BE2C (cell line): ENCODE data around the gene NCR2.

ENCODE experiments used
- DNase-seq: peaks from one replicate; pipeline ENCODE4 v3.0.0-alpha.2; 2020
- H3K27me3 ChIP-seq: fragments of 250-450 bp; sonication (Bioruptor Pico); 2 replicates; pipeline ENCODE4 v1.5.1; 2020; ENCODE audit warnings: mild to moderate bottlenecking
- H3K36me3 ChIP-seq: fragments of 250-450 bp; sonication (Bioruptor Pico); 2 replicates; pipeline ENCODE4 v1.5.1; 2020; ENCODE audit warnings: mild to moderate bottlenecking
- H3K4me1 ChIP-seq: fragments of 250-450 bp; sonication (Bioruptor Pico); 2 replicates; pipeline ENCODE4 v1.5.1; 2020
- H3K4me3 ChIP-seq: 2 replicates; pipeline ENCODE4 v1.5.1; 2011; ENCODE audit warnings: low read depth, low read length
- H3K9me3 ChIP-seq: fragments of 250-450 bp; sonication (Bioruptor Pico); 2 replicates; pipeline ENCODE4 v1.5.1; 2020
- CTCF ChIP-seq: IDR thresholded peaks from 2 replicates; pipeline ENCODE4 v1.5.1; 2012; ENCODE audit warnings: mild to moderate bottlenecking, low read depth, low read length

NCR2 gene

GRCh38 chr6:41373627-41373918, 38.2 kb downstream of the NCR2 start:
- no peak for TF ChIP-seq CTCF
- H3K36me3 ChIP-seq = no peaks in the 10 kb centered on the region
- peaks cover 81% of the 10 kb centered on the region for H3K27me3 ChIP-seq
- H3K9me3 ChIP-seq = no peaks in the 10 kb centered on the region
- H3K4me3 ChIP-seq = no peak overlapping the region
- DNase-seq = no peak
- no peaks in the 10 kb centered on the region for H3K4me1 ChIP-seq

DNA sequence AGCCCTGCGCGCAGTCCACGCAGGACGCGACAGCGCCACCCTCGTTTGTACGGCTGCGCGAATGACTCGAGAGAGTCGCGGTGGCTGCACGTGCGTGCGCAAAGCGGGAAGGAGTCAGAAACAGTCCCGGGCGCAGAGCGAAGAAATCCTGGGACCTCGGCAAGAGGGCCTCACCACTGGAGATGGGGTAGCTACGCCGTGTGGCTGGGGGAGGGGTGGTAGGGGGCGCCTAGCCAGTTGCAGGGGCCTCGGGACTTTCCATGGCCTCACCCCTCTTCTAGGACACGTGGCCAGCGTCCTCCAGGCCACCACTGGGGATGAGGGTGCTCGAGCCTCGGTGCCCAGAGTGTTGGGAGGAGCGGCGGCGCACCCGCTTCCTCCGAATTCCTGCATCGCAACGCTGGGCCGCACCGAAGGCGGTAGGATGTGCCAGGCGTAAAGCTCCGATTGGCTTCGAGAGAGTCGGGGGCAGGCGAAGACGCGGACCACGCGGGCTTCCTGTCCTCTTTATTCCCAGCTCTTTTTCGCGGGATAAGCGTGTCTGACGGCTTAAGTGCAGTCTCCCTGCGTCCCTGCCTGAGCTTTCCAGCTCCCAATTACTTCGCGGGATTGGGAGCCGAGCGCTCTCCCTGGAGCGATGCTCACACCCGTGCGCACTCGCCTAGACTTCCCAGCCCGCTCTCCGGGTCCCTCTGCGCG, 38.7 kb downstream of the NCR2 start:
- no peaks in the 10 kb centered on the region for H3K9me3 ChIP-seq
- H3K27me3 ChIP-seq = peaks cover 84% of the 10 kb centered on the region

GRCh38 chr6:41374618-41375590, 39.5 kb downstream of the NCR2 start:
- no peaks in the 10 kb centered on the region for H3K4me1 ChIP-seq
- H3K36me3 ChIP-seq = no peaks in the 10 kb centered on the region
- DNase-seq = no peak
- no peak for TF ChIP-seq CTCF
- H3K27me3 ChIP-seq = peaks cover 84% of the 10 kb centered on the region
- H3K4me3 ChIP-seq = no peak overlapping the region
- no peaks in the 10 kb centered on the region for H3K9me3 ChIP-seq

More for the DNA sequence above, 38.7 kb downstream of the NCR2 start:
- no peak for DNase-seq
- Histone ChIP-seq H3K36me3 (no peaks in the 10 kb centered on the region), H3K4me1 (no peaks in the 10 kb centered on the region), H3K4me3 (no peak overlapping the region)
- TF ChIP-seq CTCF = no peak

GRCh38 chr6:41375598-41376151, 40.3 kb downstream of the NCR2 start:
- no peak for DNase-seq
- Histone ChIP-seq H3K36me3 (no peaks in the 10 kb centered on the region), H3K4me1 (no peaks in the 10 kb centered on the region), H3K4me3 (no peak overlapping the region), H3K27me3 (peaks cover 80% of the 10 kb centered on the region), H3K9me3 (no peaks in the 10 kb centered on the region)
- no peak for TF ChIP-seq CTCF

DNA sequence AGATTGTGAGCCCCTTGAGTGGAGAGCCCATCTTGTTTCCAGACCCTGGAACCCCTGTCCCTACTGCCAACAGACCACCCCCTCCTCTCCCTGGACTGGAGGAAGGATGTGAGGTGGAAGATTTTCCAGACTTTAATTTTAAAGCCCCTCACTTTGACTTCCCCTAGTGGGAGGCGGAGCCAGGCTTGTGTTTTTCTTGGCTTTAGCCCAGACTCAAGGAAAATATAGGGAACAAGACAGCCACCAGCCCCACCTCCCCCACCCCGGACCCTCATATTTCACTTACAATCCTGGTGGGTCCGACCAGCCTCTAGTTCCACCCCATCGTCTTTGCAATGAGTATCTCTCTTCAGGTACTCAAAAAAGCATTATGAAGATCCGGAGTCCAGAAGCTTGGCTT, 40.8 kb downstream of the NCR2 start:
- Histone ChIP-seq H3K4me1 (no peaks in the 10 kb centered on the region), H3K27me3 (peaks cover 78% of the 10 kb centered on the region), H3K9me3 (no peaks in the 10 kb centered on the region), H3K4me3 (no peak overlapping the region), H3K36me3 (no peaks in the 10 kb centered on the region)
- DNase-seq = no peak
- no peak for TF ChIP-seq CTCF
